HEK293T (cell line): Measurements from ENCODE around the gene CES2.

ENCODE experiments used
- ARNT ChIP-seq: fragments of 450-650 bp; IDR thresholded peaks from 2 replicates; pipeline ENCODE4 v1.6.1; 2017; ENCODE audit warnings: mild to moderate bottlenecking
- CTBP1 ChIP-seq: fragments of 450-650 bp; IDR thresholded peaks from 2 replicates; pipeline ENCODE4 v1.6.1; 2016; ENCODE audit warnings: borderline replicate concordance
- ELF4 ChIP-seq: fragments of 450-650 bp; IDR thresholded peaks from 2 replicates; pipeline ENCODE4 v1.6.1; 2017; ENCODE audit warnings: antibody characterized with exemption
- FOXA1 ChIP-seq: fragments of 450-650 bp; IDR thresholded peaks from 2 replicates; pipeline ENCODE4 v1.6.1; 2016; ENCODE audit warnings: mild to moderate bottlenecking
- FOXK2 ChIP-seq: fragments of 450-650 bp; IDR thresholded peaks from 2 replicates; pipeline ENCODE4 v1.6.1; 2016; ENCODE audit warnings: mild to moderate bottlenecking
- FOXM1 ChIP-seq: fragments of 450-650 bp; IDR thresholded peaks from 2 replicates; pipeline ENCODE4 v1.6.1; 2017; ENCODE audit warnings: mild to moderate bottlenecking, borderline replicate concordance
- HDGF ChIP-seq: fragments of 450-650 bp; IDR thresholded peaks from 2 replicates; pipeline ENCODE4 v1.6.1; 2017; ENCODE audit warnings: antibody characterized with exemption, borderline replicate concordance
- NFRKB ChIP-seq: fragments of 450-650 bp; IDR thresholded peaks from 2 replicates; pipeline ENCODE4 v1.6.1; 2016; ENCODE audit warnings: mild to moderate bottlenecking, moderate library complexity
- PKNOX1 ChIP-seq: fragments of 450-650 bp; IDR thresholded peaks from 2 replicates; pipeline ENCODE4 v1.6.1; 2016
- SP1 ChIP-seq: fragments of 450-650 bp; IDR thresholded peaks from 2 replicates; pipeline ENCODE4 v1.6.1; 2017
- SUZ12 ChIP-seq: fragments of 450-650 bp; IDR thresholded peaks from 2 replicates; pipeline ENCODE4 v1.6.1; 2016; ENCODE audit warnings: mild to moderate bottlenecking
- TARDBP ChIP-seq: fragments of 450-650 bp; IDR thresholded peaks from 2 replicates; pipeline ENCODE4 v1.6.1; 2016

- no peak for TF ChIP-seq ARNT
- TF ChIP-seq TARDBP = no peak
- TF ChIP-seq FOXA1 = no peak
- TF ChIP-seq CTBP1 = no peak
- no peak for TF ChIP-seq SP1
- no peak for TF ChIP-seq FOXM1
- TF ChIP-seq PKNOX1 = no peak
- TF ChIP-seq NFRKB = no peak
- TF ChIP-seq FOXK2 = no peak
- no peak for TF ChIP-seq HDGF
- no peak for TF ChIP-seq ELF4
- no peak for TF ChIP-seq SUZ12
Measured at GRCh38 chr16:66935314-66936011, at the start of gene CES2.
